Suprapubic skin (tissue), 4 donors: ENCODE measurements around the gene RPS19BP1. TPM values are rescaled to one million over a fixed set of nuclear protein-coding genes. Genes with fewer than 3 reads are reported as not detected.
"Not testable (repeated sequence)": the region's sequence is repeated elsewhere in the genome, so short reads cannot be mapped to it uniquely, and the experiment has no call there.

ENCODE experiments used
- DNase-seq, 2 donors: peaks; one replicate each; pipeline ENCODE4 v3.0.0-alpha.2; 2019; ENCODE audit warnings: low spot score in 2 of 2
- H3K27ac ChIP-seq: fragments of 200-600 bp; sonication (generic); one replicate; pipeline ENCODE4 v1.5.1; 2019
- H3K27me3 ChIP-seq: fragments of 200-600 bp; sonication (generic); one replicate; pipeline ENCODE4 v1.5.1; 2019
- H3K36me3 ChIP-seq: fragments of 200-600 bp; sonication (generic); one replicate; pipeline ENCODE4 v1.5.1; 2019
- H3K4me1 ChIP-seq: fragments of 200-600 bp; sonication (generic); one replicate; pipeline ENCODE4 v1.5.1; 2019
- H3K4me3 ChIP-seq: fragments of 200-600 bp; sonication (generic); one replicate; pipeline ENCODE4 v1.5.1; 2019; ENCODE audit warnings: mild to moderate bottlenecking
- H3K9me3 ChIP-seq: fragments of 200-600 bp; sonication (generic); one replicate; pipeline ENCODE4 v1.5.1; 2019
- EP300 ChIP-seq: sonication (generic); formaldehyde crosslinking; IDR thresholded peaks from one replicate; pipeline ENCODE4 v1.6.1; 2017; ENCODE audit warnings: antibody characterized with exemption
- POLR2A ChIP-seq, 2 donors: fragments of 450-650 bp; IDR thresholded peaks; one replicate each; pipeline ENCODE4 v1.6.1; 2017; ENCODE audit warnings: antibody characterized with exemption in 2 of 2, mild to moderate bottlenecking in 2 of 2, moderate library complexity in 2 of 2
- POLR2AphosphoS5 ChIP-seq, 3 donors: sonication (generic); formaldehyde crosslinking; IDR thresholded peaks; one replicate each; pipeline ENCODE4 v1.6.1; 2017; ENCODE audit warnings: antibody characterized with exemption in 3 of 3
- WGBS: methylation state at CpG from one replicate; pipeline ENCODE4 v1.1.5; 2018; 5-methylcytosine and 5-hydroxymethylcytosine counted together
- total RNA-seq, 4 donors: library from RNA; depleted of rRNA; stranded (reverse); fragments of >200 nt; gene quantifications; one replicate each; pipeline ENCODE4 v1.1.0, GENCODE V29; 2016
- TF ChIP-seq, protein P1 (sequence below), 2 donors: fragments of 200-600 bp in 1 of 2; fragments of 450-650 bp in 1 of 2; sonication (generic) in 1 of 2; IDR thresholded peaks; one replicate each; pipeline ENCODE4 v1.5.1; 2016 to 2019; ENCODE audit warnings: antibody characterized with exemption in 2 of 2, mild to moderate bottlenecking in 1 of 2, moderate library complexity in 1 of 2

The RPS19BP1 gene
- total RNA-seq, 4 donors from 2014 or later = 61.2 to 89.5 (median 80.6) TPM

DNA sequence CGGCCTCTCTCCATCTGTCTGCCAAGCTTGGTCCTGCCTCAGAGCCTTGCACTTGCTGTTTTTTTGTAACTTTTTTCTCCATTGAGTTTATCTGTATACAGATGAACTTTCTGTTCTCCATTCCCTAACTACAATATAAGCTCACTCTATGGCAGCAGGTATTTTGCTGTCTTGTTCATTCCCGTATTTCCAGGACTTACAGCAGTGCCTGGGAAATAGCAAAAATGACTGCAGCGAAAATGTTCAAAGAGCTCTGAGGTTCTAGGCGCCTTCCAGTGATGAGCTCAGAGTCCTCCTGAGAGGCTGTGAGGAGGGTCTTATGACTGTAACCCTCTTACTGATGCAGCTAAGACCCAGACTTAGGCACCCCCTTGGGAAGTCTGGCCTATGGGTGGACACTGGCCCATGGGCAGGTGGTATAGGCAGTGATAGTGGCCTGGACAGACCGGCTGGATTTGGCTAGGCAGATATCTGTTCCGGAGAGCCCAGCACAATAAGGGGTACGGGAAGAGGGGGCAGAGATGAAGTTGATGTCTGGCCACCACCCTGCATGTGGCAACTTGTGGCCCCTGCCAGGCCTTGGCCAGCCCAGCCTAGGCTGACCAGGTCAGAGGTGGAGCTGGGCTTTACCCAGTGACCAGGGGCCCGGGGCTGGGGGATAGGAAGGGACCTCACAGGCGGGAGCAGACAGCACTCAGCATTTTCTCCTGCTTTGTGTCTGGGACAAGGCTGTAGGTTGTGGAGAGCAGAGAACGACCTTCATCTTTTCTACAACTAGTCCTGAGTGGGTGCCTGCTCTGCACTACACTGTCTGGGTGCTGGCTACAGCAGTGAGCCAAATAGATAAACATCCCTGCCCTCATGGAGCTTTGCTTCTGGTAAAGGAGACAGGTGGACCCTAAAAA is 7.5 kb downstream of the RPS19BP1 start:
- DNase-seq = no peak
- peaks cover 50% of the 10 kb centered on the region for H3K36me3 ChIP-seq
- H3K27ac ChIP-seq = no peak overlapping the region
- 86% methylated on average over 10 of the region's 10 CpGs for WGBS
- no peak overlapping the region for H3K4me3 ChIP-seq
- TF ChIP-seq POLR2A (IDR thresholded peaks at IDR 0.05) (no peak), EP300 (no peak), POLR2AphosphoS5 (IDR thresholded peaks at IDR 0.05) (no peak)
- TF ChIP-seq, protein P1, sequence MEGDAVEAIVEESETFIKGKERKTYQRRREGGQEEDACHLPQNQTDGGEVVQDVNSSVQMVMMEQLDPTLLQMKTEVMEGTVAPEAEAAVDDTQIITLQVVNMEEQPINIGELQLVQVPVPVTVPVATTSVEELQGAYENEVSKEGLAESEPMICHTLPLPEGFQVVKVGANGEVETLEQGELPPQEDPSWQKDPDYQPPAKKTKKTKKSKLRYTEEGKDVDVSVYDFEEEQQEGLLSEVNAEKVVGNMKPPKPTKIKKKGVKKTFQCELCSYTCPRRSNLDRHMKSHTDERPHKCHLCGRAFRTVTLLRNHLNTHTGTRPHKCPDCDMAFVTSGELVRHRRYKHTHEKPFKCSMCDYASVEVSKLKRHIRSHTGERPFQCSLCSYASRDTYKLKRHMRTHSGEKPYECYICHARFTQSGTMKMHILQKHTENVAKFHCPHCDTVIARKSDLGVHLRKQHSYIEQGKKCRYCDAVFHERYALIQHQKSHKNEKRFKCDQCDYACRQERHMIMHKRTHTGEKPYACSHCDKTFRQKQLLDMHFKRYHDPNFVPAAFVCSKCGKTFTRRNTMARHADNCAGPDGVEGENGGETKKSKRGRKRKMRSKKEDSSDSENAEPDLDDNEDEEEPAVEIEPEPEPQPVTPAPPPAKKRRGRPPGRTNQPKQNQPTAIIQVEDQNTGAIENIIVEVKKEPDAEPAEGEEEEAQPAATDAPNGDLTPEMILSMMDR (IDR thresholded peaks at IDR 0.05) = no peak
- H3K27me3 ChIP-seq = no peaks in the 10 kb centered on the region
- H3K4me1 ChIP-seq = peaks cover 73% of the 10 kb centered on the region
- no peaks in the 10 kb centered on the region for H3K9me3 ChIP-seq

DNA sequence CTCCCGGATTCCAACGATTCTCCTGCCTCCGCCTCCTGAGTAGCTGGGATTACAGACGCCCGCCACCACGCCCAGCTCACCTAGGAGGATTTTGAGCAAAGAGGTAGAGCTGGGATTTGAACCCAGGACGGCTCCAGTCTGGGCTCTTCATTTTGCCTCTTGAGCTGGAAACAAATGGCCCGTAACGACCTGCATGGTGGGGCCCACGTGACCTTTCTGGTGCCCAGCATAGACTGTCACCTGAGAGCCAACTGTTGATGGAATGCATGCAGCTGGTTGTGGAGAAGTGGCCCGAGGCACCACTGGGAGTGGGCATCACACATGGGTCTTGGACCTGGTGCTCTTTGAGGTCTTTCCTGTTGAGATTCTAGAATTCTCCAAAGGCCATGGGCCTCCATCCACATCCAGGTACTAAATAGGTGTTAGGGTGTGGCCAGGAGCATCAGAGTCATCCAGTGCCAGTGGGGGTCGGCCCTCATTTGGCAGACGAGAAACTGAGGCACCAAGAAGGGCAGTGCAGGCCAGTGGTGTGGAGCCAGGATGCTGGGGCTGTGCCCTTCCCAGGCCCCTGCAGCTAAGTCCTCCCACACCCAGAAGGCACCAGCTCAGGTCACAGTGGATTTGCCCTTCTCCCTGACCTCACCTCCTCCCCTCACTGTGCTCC is 8.3 kb downstream of the RPS19BP1 start:
- peak overlapping the region; percentile 86 for H3K4me3 ChIP-seq
- 74% methylated on average over 12 of the region's 13 CpGs for WGBS
- no peak overlapping the region for H3K27ac ChIP-seq

DNA sequence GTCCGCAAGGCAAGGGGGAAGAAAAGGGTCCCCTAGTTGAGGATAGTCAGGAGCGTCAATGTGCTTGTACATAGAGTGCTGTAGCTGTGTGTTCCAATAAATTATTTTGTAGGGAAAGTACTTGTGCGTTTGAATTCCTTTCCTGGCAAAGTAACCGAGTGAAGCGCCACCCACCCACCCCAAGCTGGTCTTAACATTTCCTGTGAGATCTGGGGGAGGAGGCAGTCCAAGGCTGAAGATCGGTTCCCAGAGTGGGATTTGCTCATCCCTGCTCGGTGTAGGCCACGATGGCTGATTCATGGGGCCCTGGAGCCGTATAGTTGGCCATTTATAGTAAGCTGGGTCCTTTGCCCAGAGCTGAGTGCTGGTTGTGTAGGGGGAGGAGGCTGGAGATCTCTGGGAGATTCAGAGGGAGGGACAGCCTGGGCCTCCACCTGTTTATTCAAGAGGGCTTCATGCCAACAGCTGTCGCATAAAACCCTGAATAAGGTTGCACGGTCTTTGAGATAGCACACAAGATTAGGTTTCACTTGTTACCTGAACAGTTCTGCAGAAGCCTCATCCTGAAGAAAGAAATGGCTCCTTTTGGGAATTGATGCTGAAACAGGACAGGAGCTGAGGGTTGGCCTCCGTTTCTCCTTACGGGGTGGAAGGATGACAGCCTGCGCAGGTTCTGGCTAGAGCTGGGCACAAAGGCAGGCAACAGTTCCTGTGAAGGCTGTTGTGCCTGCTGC is 9.8 kb downstream of the RPS19BP1 start:
- H3K36me3 ChIP-seq = peaks cover 40% of the 10 kb centered on the region
- peak overlapping the region; percentile 86 for H3K4me3 ChIP-seq
- TF ChIP-seq POLR2AphosphoS5 (IDR thresholded peaks at IDR 0.05) (no peak), POLR2A (IDR thresholded peaks at IDR 0.05) (no peak), EP300 (no peak)
- TF ChIP-seq, protein P1 (IDR thresholded peaks at IDR 0.05) = no peak
- DNase-seq = no peak
- peak overlapping the region; percentile 46 for H3K27ac ChIP-seq
- WGBS = 10% methylated on average over 12 of the region's 14 CpGs
- H3K4me1 ChIP-seq = peaks cover 62% of the 10 kb centered on the region
- no peaks in the 10 kb centered on the region for H3K9me3 ChIP-seq
- H3K27me3 ChIP-seq = no peaks in the 10 kb centered on the region

More for the DNA sequence above, 8.3 kb downstream of the RPS19BP1 start:
- TF ChIP-seq POLR2A (IDR thresholded peaks at IDR 0.05) (no peak), POLR2AphosphoS5 (IDR thresholded peaks at IDR 0.05) (no peak), EP300 (no peak)
- TF ChIP-seq, protein P1 (IDR thresholded peaks at IDR 0.05) = no peak
- no peaks in the 10 kb centered on the region for H3K9me3 ChIP-seq
- DNase-seq = no peak
- H3K27me3 ChIP-seq = no peaks in the 10 kb centered on the region
- H3K4me1 ChIP-seq = peaks cover 68% of the 10 kb centered on the region
- H3K36me3 ChIP-seq = peaks cover 45% of the 10 kb centered on the region

DNA sequence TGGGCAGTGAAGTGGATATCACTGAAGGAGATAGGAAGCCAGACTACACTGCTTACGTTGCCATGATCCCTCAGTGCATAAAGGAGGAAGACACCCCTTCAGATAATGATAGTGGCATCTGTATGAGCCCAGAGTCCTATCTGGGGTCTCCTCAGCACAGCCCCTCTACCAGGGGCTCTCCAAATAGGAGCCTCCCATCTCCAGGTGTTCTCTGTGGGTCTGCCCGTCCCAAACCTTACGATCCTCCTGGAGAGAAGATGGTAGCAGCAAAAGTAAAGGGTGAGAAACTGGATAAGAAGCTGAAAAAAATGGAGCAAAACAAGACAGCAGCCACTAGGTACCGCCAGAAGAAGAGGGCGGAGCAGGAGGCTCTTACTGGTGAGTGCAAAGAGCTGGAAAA is 10.5 kb downstream of the RPS19BP1 start:
- H3K4me1 ChIP-seq = peaks cover 56% of the 10 kb centered on the region
- H3K4me3 ChIP-seq = peak overlapping the region; percentile 86
- peak overlapping the region; percentile 100 for H3K27ac ChIP-seq
- not testable (repeated sequence) for H3K27me3 ChIP-seq, DNase-seq, H3K9me3 ChIP-seq
- H3K36me3 ChIP-seq = peaks cover 40% of the 10 kb centered on the region
- WGBS = 8% methylated on average over 5 of the region's 5 CpGs

DNA sequence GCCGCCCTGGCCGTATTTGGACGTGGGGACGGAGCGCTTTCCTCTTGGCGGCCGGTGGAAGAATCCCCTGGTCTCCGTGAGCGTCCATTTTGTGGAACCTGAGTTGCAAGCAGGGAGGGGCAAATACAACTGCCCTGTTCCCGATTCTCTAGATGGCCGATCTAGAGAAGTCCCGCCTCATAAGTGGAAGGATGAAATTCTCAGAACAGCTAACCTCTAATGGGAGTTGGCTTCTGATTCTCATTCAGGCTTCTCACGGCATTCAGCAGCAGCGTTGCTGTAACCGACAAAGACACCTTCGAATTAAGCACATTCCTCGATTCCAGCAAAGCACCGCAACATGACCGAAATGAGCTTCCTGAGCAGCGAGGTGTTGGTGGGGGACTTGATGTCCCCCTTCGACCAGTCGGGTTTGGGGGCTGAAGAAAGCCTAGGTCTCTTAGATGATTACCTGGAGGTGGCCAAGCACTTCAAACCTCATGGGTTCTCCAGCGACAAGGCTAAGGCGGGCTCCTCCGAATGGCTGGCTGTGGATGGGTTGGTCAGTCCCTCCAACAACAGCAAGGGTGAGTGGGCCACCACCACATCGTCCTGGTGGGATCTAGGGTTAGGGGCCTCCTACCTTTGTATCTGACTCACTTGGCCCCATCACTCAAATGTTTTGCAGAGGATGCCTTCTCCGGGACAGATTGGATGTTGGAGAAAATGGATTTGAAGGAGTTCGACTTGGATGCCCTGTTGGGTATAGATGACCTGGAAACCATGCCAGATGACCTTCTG is 11.3 kb downstream of the RPS19BP1 start:
- H3K27me3 ChIP-seq, H3K9me3 ChIP-seq, DNase-seq: not testable (repeated sequence)
- H3K4me3 ChIP-seq = peak overlapping the region; percentile 86
- H3K36me3 ChIP-seq = peaks cover 46% of the 10 kb centered on the region
- peaks cover 51% of the 10 kb centered on the region for H3K4me1 ChIP-seq
- 2% methylated on average over 21 of the region's 28 CpGs for WGBS
- H3K27ac ChIP-seq = peak overlapping the region; percentile 100
